Putamen (tissue), 1 donor: ENCODE data around the gene FOXP2.
A peak's percentile ranks its signal among the peaks of the same experiment; 100 is the strongest.
"Not testable (repeated sequence)": the region's sequence is repeated elsewhere in the genome, so short reads cannot be mapped to it uniquely, and the experiment has no call there.

Experiments
- DNase-seq: peaks from one replicate; pipeline ENCODE4 v3.0.0-alpha.2; 2016; ENCODE audit warnings: low spot score

Gene FOXP2

DNA sequence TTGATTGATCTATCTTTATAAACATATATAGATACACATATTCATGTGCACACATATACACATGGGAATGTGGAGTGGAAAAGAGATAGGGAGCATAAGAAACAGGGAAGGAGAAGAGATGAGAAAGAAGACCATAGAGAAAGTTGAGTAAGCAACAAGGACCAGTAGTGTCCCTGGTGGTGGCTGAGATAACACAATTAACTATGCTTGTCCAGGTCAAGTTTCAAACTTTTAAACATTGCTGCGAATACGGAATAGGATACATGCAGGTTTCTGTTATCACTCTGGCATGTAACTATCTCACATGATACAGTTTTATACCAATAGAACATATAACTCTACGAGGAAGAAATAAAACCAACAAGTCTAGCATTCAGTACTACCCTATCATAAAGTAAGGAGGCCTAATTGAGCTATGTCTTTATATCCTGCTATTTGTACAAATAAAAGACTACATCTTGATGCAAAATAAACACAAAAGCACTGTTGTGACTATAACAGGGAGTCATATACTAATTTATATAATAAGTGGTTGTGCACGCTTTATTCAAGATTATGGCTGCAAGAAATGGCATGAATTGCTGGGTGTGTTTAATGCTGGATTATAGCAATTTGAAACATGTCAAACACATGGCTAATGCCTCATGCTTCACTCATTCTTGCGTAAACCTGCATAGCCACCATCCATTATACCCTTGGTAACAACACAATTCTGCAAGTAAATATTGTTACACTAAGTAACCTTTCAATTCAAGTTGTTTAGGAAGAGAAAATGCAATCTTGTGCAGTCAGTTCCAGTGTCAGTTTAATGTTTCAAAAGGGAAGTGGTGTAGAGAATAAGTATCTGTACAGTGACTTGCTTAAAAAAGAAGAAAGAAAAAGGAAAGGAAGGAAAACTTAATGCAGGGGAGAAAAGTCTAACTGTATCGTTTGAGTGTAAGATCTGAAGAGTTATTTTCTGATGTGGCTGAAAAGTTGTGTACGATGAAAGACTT, 8.2 kb downstream of the FOXP2 start:
- DNase-seq, result no peak

DNA sequence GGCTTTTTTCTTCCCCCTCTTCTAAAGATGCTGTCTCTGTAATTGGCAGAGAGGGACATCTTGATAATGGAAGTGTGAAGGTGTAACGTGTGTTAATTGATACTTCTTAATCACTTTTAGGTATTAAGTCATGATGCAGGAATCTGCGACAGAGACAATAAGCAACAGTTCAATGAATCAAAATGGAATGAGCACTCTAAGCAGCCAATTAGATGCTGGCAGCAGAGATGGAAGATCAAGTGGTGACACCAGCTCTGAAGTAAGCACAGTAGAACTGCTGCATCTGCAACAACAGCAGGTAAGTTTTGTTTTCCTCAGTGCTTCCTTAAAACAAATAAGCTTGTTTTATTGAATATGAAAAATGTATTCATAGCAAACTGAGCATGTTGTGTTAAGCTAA, 11.8 kb downstream of the FOXP2 start:
- no peak for DNase-seq

DNA sequence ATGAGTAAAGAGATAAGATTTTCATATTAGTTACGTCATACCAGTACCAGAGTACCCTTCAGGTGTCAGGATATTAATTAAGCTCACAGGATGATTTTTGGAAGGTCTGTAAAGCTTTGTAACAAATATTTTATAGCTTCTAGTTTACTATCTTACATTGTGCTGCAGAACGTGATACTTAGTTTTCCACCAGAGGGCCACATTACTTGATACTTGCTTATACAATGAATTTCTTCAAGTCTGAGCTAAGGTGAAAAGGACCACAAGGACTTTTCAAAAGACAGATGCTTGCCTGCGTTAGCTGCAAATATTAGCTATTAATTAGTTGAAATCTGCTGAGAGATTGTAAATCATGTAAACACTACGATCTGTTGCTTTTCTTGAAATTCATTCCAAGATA, 12.2 kb downstream of the FOXP2 start:
- no peak for DNase-seq

DNA sequence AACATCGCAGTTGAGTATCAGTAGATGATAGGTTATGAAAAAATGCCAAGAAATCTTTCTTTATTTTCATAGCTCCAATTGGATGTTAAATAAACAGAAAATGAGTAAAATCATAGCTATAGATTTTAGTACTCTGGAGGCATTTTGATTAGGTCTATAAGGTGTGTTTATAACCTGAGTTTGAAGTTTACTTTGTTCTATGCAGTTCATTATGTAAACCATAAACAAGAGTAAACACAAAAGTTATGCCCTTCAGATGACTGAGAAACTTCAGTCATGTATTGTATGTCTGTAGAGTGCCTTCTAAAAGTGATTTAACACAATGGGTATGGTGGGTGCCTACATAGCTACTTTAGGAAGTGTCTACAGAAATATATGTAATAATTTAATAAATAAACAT, 13.6 kb downstream of the FOXP2 start:
- DNase-seq, result no peak

DNA sequence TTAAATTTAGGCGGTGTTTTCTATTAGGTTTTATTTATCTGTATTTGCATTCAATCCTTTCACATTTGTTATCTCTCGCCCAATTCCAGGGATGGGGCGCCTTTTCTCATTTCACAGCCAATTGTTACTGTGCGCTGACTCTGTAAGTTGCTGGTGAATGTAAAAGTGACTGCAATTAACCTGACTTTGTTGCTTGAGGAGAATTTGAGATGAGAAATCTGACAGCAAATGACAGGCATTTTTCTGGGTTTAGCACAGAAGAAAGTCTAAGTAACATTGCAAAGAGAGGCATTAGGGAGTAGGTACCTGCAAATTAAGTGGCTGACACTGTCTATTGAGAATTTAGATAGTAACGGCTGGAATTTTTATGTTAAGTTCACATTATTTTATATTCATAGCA, 16.6 kb downstream of the FOXP2 start:
- DNase-seq, result peak; percentile 35

DNA sequence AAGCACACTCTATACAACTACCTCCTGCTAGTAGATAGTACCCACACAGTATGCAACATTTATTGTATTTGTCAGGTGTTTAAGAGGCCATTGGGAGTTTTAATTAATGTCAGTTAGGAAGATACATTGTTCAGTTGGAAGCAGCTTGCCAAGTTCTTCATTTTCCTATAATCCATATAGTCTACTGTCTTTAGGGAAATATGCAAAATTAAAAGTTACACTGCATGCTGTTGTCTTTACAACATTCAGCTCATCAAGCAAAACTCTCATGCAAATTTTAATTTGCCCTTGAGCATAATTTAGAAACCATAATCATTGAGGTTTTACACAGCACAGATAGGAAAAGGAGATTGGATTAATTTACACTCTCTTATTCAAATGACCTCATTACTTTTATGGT, 17.4 kb downstream of the FOXP2 start:
- no peak for DNase-seq

DNA sequence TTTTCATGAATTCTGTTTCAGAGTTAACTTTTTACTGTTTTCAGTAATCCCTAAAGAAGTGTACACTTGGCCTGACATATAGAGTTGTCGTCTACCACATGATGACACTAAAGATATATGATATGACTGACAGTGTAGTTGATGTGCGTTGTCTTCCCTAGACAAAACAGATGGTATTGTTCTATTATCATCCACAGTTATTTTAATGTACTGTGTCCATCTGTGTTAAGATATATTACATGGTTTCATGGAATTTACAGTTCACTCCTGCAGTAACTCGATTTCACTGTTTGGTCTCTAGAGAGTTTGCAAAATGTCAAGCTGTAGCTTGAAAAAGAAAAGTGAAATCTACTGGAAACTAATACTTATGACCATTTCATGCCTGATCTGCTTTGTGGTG, 18.1 kb downstream of the FOXP2 start:
- DNase-seq, result no peak

DNA sequence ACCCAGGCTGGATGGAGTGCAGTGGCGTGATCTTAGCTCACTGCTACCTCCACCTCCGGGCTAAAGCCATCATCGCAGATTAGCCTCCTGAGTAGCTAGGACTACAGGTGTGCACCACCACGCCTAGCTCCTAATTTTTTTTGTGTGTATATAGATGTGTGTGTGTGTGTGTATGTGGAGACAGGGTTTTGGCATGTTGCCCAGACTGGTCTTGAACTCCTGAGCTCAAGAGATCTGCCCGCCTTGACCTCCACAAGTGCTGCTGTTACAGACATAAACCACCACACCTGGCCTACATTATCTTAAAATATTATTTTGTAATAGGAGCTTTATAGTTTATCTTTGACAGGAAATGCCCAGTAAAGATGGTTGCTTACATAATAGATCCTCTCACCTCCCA, 25.0 kb downstream of the FOXP2 start:
- DNase-seq, result no peak

DNA sequence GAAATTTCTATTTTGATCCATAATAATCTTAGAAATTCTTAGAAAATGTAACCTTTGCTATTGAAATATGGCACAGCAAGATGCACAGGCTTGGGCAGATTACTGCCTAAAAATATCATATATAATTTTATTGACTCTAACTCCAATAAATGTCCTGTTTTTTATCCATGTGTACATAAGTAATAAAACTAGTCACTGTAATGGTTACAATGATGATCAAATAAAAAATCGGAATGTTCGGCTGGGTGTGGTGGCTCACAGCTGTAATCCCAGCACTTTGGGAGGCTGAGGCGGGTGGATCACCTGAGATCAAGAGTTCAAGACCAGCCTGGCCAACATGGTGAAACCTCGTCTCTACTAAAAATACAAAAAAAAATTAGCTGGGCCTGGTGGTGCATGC, 26.3 kb downstream of the FOXP2 start:
- not testable (repeated sequence) for DNase-seq

DNA sequence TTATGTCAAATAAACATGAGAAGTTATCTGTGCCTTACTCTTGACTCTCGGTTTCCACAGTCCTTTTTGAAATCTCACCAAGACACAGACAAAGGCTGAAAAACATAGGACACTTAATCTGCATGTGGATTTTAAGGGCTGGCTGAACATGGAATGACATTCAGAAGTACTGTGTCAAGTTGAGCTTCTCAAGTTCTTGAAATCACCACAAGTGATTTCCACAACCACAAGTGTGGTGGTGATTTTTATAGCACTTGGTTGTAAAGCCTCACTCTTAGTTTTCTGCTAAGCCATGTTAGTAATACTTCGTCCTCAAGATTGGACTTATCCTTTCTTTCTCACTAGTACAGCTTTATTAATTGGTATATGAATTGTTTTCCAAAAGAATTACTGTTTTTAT, 29.6 kb downstream of the FOXP2 start:
- DNase-seq, result no peak

DNA sequence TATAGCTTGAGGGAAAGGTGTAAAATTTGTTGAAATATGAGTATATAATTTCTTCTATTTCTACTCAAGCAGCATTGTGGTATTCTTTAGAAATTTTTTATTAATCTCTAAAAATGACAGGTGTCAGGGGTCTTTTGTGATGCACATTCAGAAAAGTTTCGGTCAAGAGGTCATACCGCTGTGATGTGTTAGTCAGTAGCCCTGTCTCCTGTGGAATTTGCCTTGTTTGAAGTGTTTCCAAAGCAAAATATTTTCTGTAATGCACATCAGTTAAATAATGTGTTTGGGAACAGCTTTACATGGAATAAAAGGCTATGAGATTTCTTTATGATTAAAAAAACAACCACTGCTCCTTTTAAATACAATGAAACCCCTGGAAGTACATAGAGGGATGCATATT, 35.8 kb downstream of the FOXP2 start:
- DNase-seq, result no peak

DNA sequence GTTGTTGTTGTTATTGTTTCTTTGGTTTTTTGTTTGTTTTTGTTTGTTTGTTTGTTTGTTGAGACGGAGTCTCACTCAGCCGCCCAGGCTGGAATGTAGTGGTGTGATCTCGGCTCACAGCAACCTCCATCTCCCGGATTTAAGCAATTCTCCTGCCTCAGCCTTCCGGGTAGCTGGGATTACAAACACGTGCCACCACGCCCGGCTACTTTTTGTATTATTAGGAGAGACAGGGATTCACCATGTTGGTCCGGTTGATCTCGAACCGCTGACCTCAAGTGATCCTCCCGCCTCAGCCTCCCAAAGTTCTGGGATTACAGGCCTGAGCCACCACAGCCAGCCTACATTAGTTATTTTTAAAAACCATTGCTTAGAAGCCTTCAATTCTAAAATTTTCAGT, 45.0 kb downstream of the FOXP2 start:
- DNase-seq, result no peak

DNA sequence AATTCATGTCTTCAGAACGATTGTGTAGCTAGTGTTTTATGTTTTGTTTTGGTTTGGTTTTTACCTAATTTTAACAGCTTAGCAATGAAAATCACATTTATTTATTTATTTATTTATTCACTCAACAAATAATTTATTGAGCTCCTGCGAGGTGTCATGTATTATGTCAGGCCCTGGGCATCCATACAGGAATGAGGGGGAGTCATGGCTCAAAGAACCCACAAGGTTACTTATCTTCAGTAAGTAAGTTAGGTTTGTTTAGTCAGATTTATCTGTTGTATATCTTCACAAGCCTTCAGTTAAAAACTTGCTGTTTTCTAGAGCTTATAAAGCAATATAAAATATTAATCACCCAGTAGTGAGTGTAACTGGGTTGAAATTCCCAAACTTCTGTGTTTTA, 45.4 kb downstream of the FOXP2 start:
- DNase-seq, result no peak

DNA sequence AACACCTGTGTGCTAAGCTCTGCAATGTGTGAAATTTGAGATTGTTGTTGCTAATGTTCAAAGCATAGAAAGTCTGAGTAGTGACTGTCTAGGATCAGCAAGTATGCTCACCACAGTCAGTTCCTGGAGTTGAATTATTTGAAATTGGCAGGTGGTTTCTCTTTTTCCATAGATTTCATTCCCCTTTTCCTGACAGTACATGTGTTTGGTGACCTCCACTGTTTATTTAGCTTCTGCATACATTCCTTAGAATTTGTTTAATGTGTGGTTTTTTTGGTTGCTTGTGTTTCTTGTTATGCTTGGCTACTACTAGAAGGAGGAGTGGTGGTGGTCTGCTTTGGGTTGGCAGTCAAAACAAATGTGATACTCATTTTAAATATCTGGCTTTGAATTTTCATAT, 52.3 kb downstream of the FOXP2 start:
- no peak for DNase-seq

DNA sequence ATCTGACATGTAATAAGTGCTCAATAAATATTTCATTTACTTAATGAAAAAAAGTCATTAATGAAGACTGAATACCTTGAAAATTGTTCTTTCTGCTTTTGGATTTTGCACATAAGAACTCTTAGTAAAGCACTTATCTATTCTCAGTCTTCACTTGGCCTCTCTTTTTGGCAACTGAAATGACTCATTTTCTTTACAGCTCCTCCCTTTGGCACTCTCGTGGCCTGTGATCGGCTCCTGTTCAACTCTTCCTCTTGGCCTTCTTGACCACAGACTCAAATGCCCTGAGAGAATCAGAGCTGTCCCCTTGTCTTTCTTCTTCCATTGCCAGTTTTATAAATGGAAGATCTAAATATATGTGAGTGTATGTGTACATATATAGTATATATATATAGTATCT, 54.2 kb downstream of the FOXP2 start:
- no peak for DNase-seq

DNA sequence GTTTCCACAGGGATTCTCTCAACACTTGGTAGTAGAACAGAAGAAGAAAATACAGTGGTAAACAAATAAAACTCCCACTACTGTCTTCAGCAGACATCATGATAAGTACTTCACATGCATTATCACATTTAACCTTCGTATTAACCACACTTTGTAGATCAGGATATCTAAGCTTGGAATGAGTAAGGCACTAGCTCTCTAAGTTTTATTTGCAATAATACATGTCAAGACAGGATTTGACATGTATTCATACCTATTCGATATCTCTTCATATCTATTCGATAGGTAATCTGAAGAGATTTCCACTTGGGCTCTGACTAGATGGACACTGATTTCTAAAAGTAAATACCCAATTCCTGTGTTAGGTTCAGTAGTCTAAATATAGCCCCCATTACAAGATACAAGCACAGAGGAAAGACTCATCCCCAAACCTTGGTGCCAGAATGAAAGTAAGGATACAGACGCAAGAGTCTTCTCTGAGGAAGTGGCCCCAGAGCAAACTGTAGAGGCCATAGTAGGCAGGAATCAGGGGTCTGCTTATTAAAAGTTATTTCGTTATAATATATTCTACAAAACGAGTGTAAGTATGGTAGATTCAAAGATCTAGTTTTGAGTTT, 58.4 kb downstream of the FOXP2 start:
- DNase-seq, result no peak

DNA sequence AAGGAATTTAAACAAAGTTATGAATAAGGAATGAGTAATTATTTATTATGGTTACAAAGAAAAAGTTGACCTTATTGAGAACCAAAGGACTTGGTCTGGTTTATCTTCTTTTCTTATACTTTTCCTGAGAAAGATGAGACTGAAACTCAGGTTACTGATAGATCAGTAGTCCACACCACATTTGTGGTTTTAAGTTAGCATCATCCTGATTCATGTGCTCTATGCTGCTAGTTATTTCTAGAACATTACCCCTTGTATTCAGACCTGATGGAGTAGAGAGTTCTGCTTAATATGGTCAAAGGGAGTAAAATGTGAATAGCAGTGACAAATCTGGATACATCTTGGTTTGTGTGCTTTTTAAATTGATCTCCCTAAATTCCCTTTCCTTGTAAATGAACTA, 63.8 kb downstream of the FOXP2 start:
- DNase-seq, result no peak

DNA sequence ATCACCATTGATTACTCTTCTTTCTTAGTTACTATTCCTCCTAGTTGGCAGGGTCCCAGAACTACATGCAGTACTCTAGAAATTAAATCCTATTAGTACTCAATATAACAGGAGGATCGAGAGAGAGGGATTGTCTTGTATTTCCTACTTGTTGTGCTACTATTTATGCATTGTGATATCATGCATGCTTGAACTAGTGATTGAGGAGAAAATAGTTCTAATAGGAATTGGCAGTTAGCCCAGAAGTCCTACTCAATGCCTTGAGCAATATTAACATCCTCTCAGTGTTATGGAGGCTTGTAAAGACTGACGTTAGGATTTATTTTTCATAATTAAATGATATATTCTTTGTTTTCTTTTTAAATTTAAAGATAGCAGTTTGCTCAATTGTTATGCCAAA, 67.4 kb downstream of the FOXP2 start:
- DNase-seq, result no peak

DNA sequence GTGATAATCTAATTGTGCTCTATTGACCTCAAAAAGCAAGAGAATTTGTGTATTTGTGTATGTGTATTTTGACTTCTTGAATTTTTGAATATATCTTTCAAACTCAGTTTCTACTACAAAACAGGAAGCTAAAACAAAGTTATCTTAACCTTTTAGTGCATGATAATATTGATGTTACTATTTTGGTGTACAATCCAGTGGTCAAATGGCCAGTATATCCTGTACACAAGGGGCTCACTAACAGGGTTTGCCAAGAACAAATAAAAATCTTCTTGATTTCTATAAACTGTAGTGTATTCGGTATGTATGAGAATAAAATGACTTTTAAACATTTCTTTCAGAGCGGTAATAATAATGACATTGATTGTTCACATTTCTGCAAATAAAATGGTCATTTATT, 69.6 kb downstream of the FOXP2 start:
- no peak for DNase-seq

DNA sequence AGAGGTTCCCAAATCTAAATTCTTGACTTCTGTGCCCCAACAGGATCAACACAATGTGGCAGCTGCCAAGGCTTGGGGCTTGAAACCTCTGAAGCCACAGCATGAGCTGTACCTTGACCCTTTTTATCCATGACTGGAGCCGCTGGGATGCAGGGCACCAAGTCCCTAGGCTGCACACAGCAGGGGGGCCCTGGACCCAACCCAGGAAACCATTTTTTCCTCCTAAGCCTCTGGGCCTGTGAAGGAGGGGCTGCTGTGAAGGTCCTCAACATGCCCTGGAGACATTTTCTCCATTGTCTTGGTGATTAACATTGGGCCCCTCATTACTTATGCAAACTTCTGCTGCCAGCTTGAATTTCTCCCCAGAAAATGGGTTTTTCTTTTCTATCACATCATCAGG, 72.6 kb downstream of the FOXP2 start:
- no peak for DNase-seq

DNA sequence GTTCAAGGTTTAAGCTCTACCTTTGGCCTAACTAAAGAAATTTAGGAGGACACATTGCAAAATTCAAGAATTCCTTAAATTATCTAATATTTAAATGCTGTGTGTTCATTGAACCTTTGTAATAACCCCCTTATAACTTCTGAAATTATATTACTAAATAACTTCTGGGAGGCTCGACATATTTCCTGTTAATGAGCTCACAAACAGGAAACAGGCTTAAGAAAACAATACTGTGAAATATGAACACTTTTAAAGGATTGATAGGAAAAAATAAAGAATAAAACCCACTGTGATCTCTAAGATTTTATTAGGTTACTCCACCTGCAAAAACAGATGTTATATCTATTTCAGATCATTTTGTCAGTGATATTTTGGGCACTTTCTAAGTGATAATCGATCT, 74.1 kb downstream of the FOXP2 start:
- no peak for DNase-seq

DNA sequence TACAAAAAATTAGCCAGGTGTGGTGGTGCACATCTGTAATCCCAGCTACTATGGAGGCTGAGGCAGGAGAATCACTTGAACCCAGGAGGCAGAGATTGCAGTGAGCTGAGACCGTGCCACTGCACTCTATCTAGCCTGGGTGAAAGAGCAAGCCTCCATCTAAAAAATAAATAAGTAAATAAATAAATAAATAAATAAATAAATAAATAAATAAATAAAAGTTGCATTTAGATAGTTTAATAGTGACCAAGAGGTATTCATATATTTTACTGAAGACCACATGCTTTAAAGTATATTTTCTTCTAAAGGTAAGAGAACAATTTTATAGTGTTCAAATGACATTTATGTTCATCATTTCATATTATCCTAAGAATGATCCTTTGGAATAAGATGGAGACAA, 82.9 kb downstream of the FOXP2 start:
- DNase-seq, result not testable (repeated sequence)

DNA sequence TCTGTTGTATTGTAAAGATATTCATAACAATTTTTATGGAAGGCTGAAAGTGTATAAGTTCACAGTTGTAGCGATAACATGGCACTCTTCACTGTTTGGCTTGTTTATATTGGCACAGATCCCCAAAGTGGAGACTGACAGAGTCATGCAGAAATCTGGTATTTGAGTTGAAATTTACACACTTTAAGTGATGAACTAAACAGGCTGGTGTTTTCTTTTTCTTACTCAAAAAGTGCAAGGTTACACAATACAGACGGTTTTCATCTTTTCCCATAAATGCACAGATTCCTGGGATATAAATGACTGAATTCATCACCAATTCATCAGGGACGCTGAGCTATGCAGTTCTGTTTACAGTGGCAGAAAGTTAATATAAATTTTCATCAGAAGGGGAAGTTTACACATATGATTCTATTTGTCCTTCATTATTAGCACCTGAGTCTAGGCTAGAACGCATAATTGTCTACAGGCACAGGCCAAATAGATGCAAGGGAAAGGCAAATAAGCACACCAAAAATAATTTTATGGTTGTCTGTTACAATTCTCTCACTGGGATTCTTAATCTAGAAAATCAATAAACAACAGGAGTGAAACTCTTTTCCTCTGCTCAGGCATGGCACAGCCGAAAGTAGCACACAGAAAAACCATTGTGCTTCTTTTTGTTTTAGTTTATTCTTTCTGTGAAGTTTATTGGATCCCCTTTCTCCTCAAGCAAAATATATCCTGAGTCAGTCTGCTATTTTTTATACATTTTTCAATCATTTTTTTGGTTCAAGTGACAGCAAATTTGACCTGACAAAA, 88.0 kb downstream of the FOXP2 start:
- no peak for DNase-seq
